MM.1S (cell line): ENCODE data around the gene ACER3.

ENCODE experiments used
- CTCF ChIP-seq: fragments of 300-600 bp; sonication (generic); IDR thresholded peaks from 2 replicates; pipeline ENCODE4 v1.5.1; 2016; ENCODE audit warnings: antibody characterized with exemption, low read length, mixed read lengths
- EZH2 ChIP-seq: fragments of 300-600 bp; sonication (generic); optimal IDR thresholded peaks from 2 replicates; pipeline ENCODE3; 2017; ENCODE audit warnings: low read depth, mild to moderate bottlenecking, antibody characterized with exemption, low read length, mixed read lengths
- EZH2phosphoT487 ChIP-seq: fragments of 300-600 bp; sonication (generic); IDR thresholded peaks from 2 replicates; pipeline ENCODE4 v1.6.1; 2018; ENCODE audit warnings: antibody characterized with exemption, low read length

- TF ChIP-seq CTCF (no peak), EZH2 (no peak), EZH2phosphoT487 (no peak)
Measured at GRCh38 chr11:77054084-77054483, 193.4 kb downstream of the ACER3 start.
